ENCODE results near the gene FAM209B. TPM values are rescaled to one million over a fixed set of nuclear protein-coding genes. Genes with fewer than 3 reads are reported as not detected.
A peak's percentile ranks its signal among the peaks of the same experiment; 100 is the strongest.
"Not testable (repeated sequence)": the region's sequence is repeated elsewhere in the genome, so short reads cannot be mapped to it uniquely, and the experiment has no call there.

FAM209B gene
- total RNA-seq, 1 experiment from 2014 or later: not detected

GRCh38 chr20:56537997-56538396 lies 5.0 kb downstream of the FAM209B start:
- no peak for DNase-seq (ENCODE audit: low spot score)

GRCh38 chr20:56540415-56540814 lies 7.4 kb downstream of the FAM209B start:
- DNase-seq (ENCODE audit: low spot score): no peak

GRCh38 chr20:56542489-56543030 lies 9.5 kb downstream of the FAM209B start:
- DNase-seq (ENCODE audit: low spot score): no peak

- no peak for DNase-seq (ENCODE audit: low spot score)
These were observed 18.5 kb downstream of the FAM209B start for GRCh38 chr20:56551571-56551970.

- no peak for DNase-seq (ENCODE audit: low spot score)
These were observed 20.0 kb downstream of the FAM209B start for GRCh38 chr20:56552911-56553629.

- DNase-seq (ENCODE audit: low spot score): peak; percentile 79
These were observed 21.8 kb downstream of the FAM209B start for GRCh38 chr20:56554869-56555268.

GRCh38 chr20:56558968-56559367 lies 25.9 kb downstream of the FAM209B start:
- DNase-seq (ENCODE audit: low spot score): peak; percentile 14

- not testable (repeated sequence) for DNase-seq (ENCODE audit: low spot score)
These were observed 31.5 kb downstream of the FAM209B start for GRCh38 chr20:56564526-56564925.

- DNase-seq (ENCODE audit: low spot score): no peak
These were observed 32.5 kb downstream of the FAM209B start for GRCh38 chr20:56565511-56565910.

GRCh38 chr20:56566621-56567020 lies 33.6 kb downstream of the FAM209B start:
- DNase-seq (ENCODE audit: low spot score): peak; percentile 23

GRCh38 chr20:56570832-56571231 lies 37.8 kb downstream of the FAM209B start:
- no peak for DNase-seq (ENCODE audit: low spot score)

GRCh38 chr20:56572172-56572571 lies 39.1 kb downstream of the FAM209B start:
- DNase-seq (ENCODE audit: low spot score): no peak

GRCh38 chr20:56573986-56574385 lies 40.9 kb downstream of the FAM209B start:
- DNase-seq (ENCODE audit: low spot score): no peak

GRCh38 chr20:56574531-56575142 lies 41.6 kb downstream of the FAM209B start:
- DNase-seq (ENCODE audit: low spot score): no peak

- DNase-seq (ENCODE audit: low spot score): no peak
These were observed 42.1 kb downstream of the FAM209B start for GRCh38 chr20:56575157-56575556.

GRCh38 chr20:56575961-56576360 lies 42.9 kb downstream of the FAM209B start:
- DNase-seq (ENCODE audit: low spot score): no peak

- no peak for DNase-seq (ENCODE audit: low spot score)
These were observed 46.3 kb downstream of the FAM209B start for GRCh38 chr20:56579301-56579710.

- no peak for DNase-seq (ENCODE audit: low spot score)
These were observed 47.2 kb downstream of the FAM209B start for GRCh38 chr20:56580226-56580625.

- DNase-seq (ENCODE audit: low spot score): no peak
These were observed 48.7 kb downstream of the FAM209B start for GRCh38 chr20:56581701-56582100.

- no peak for DNase-seq (ENCODE audit: low spot score)
These were observed 49.5 kb downstream of the FAM209B start for GRCh38 chr20:56582542-56582941.

GRCh38 chr20:56584916-56585315 lies 51.9 kb downstream of the FAM209B start:
- no peak for DNase-seq (ENCODE audit: low spot score)
